A549 (cell line): ENCODE results near the gene PNPLA8.

ENCODE experiments used
- KDM1A ChIP-seq: fragments of 200-600 bp; sonication (generic); IDR thresholded peaks from 2 replicates; pipeline ENCODE4 v1.6.1; 2016; ENCODE audit warnings: low read depth, mild to moderate bottlenecking
- RAD21 ChIP-seq, 2 experiments: fragments of >200 bp in 1 of 2; sonication (Bioruptor Twin) in 1 of 2; formaldehyde crosslinking in 1 of 2; IDR thresholded peaks in 1 of 2; conservative IDR thresholded peaks in 1 of 2; 2 replicates in 1 of 2; 3 replicates in 1 of 2; pipeline ENCODE4 v1.6.1; 2012 to 2018; ENCODE audit warnings: inconsistent platforms in 1 of 2
- RNF2 ChIP-seq: fragments of 200-600 bp; sonication (generic); IDR thresholded peaks from 2 replicates; pipeline ENCODE4 v1.6.1; 2016; ENCODE audit warnings: low read depth, mild to moderate bottlenecking, antibody characterized with exemption, moderate library complexity, borderline replicate concordance
- TF ChIP-seq, protein P1 (sequence below): fragments of >200 bp; sonication (Bioruptor Twin); formaldehyde crosslinking; IDR thresholded peaks from 3 replicates; pipeline ENCODE4 v1.5.1; 2016
- TF ChIP-seq, protein P2 (sequence below): fragments of 450-650 bp; IDR thresholded peaks from 2 replicates; pipeline ENCODE4 v1.6.1; 2014; ENCODE audit warnings: antibody characterized with exemption

DNA sequence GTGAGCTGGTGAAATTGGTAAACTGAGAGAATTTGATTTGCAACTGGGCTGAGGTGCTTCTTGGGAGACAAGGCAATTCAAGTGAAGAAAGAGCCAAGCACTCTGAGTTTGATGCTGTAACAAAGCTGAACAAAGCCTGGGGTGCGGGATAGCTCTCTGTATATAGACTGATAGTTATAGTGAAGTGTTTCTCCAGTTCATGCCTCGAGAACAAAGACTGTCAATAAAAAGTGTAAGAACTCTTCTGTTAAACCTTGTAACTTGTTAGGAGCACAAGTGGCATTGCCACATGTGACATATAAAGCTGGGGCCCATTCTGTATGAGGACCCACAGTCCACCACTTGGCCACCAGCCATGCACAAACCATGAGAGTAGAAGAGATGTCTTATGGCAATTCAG is 11.3 kb upstream of the PNPLA8 start:
- TF ChIP-seq, protein P1, sequence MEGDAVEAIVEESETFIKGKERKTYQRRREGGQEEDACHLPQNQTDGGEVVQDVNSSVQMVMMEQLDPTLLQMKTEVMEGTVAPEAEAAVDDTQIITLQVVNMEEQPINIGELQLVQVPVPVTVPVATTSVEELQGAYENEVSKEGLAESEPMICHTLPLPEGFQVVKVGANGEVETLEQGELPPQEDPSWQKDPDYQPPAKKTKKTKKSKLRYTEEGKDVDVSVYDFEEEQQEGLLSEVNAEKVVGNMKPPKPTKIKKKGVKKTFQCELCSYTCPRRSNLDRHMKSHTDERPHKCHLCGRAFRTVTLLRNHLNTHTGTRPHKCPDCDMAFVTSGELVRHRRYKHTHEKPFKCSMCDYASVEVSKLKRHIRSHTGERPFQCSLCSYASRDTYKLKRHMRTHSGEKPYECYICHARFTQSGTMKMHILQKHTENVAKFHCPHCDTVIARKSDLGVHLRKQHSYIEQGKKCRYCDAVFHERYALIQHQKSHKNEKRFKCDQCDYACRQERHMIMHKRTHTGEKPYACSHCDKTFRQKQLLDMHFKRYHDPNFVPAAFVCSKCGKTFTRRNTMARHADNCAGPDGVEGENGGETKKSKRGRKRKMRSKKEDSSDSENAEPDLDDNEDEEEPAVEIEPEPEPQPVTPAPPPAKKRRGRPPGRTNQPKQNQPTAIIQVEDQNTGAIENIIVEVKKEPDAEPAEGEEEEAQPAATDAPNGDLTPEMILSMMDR = no peak
- TF ChIP-seq RAD21 (conservative IDR thresholded peaks at IDR 0.05 in 1 of 2, IDR thresholded peaks at IDR 0.05 in 1 of 2) (no peak), KDM1A (no peak), RNF2 (no peak)
- TF ChIP-seq, protein P2, sequence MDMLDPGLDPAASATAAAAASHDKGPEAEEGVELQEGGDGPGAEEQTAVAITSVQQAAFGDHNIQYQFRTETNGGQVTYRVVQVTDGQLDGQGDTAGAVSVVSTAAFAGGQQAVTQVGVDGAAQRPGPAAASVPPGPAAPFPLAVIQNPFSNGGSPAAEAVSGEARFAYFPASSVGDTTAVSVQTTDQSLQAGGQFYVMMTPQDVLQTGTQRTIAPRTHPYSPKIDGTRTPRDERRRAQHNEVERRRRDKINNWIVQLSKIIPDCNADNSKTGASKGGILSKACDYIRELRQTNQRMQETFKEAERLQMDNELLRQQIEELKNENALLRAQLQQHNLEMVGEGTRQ = no peak
